ENCODE data around the gene ORC5.

- TF ChIP-seq CTCF (IDR thresholded peaks at IDR 0.05; ENCODE audit: low read depth, low read length) (no peak), EZH2phosphoT487 (IDR thresholded peaks at IDR 0.05; ENCODE audit: low read depth) (no peak)
Observed at GRCh38 chr7:104179178-104179577, 28.6 kb downstream of the ORC5 start.

Data from OCI-LY3 (cell line).